ENCODE results near the gene ADAM12.

DNA sequence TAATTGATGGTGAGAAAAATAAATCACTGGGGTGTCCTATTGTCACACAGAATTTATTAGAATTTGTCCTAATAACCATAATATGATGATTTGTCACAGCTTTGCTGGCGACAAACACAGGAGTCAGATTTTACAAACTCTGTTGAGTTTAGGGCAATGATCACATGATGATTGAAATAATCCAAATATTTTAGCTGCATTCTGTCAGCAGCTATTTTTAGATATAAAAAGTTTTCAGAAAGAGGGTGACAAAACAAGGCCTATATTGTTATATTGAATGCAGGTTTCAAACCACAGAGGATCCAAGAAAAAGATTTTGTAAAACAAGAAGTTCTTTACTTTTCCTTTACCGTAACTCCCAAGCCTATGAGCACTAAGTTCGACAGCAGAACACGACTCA lies 178.8 kb downstream of the ADAM12 start:
- TF ChIP-seq YY1 (IDR thresholded peaks at IDR 0.05; ENCODE audit: borderline replicate concordance in 1 of 3, control insufficient read depth in 1 of 3, extremely low read depth in 1 of 3, insufficient read depth in 3 of 3, insufficient read length in 1 of 3, insufficient replicate concordance in 2 of 3, low read depth in 1 of 3, low read length in 2 of 3), result no peak
- TF ChIP-seq RCOR1 (IDR thresholded peaks at IDR 0.05; ENCODE audit: borderline replicate concordance in 1 of 2, low read depth in 2 of 2, low read length in 2 of 2), result no peak
- TF ChIP-seq, protein P1, sequence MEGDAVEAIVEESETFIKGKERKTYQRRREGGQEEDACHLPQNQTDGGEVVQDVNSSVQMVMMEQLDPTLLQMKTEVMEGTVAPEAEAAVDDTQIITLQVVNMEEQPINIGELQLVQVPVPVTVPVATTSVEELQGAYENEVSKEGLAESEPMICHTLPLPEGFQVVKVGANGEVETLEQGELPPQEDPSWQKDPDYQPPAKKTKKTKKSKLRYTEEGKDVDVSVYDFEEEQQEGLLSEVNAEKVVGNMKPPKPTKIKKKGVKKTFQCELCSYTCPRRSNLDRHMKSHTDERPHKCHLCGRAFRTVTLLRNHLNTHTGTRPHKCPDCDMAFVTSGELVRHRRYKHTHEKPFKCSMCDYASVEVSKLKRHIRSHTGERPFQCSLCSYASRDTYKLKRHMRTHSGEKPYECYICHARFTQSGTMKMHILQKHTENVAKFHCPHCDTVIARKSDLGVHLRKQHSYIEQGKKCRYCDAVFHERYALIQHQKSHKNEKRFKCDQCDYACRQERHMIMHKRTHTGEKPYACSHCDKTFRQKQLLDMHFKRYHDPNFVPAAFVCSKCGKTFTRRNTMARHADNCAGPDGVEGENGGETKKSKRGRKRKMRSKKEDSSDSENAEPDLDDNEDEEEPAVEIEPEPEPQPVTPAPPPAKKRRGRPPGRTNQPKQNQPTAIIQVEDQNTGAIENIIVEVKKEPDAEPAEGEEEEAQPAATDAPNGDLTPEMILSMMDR (IDR thresholded peaks at IDR 0.05 in 2 of 3, conservative IDR thresholded peaks at IDR 0.05 in 1 of 3; ENCODE audit: insufficient read depth in 2 of 3, low read depth in 1 of 3, low read length in 3 of 3), result no peak
- TF ChIP-seq SRSF9 (IDR thresholded peaks at IDR 0.05; ENCODE audit: borderline replicate concordance, low read depth, low read length), result no peak
- no peak for TF ChIP-seq NR1H2 (CRISPR knock-in tag; IDR thresholded peaks at IDR 0.05)
- no peak for TF ChIP-seq EP300 (IDR thresholded peaks at IDR 0.05; ENCODE audit: low read length)
- TF ChIP-seq EZH2 (IDR thresholded peaks at IDR 0.05; ENCODE audit: borderline replicate concordance, low read depth, low read length), result no peak
- TF ChIP-seq, protein P2, sequence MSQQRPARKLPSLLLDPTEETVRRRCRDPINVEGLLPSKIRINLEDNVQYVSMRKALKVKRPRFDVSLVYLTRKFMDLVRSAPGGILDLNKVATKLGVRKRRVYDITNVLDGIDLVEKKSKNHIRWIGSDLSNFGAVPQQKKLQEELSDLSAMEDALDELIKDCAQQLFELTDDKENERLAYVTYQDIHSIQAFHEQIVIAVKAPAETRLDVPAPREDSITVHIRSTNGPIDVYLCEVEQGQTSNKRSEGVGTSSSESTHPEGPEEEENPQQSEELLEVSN (IDR thresholded peaks at IDR 0.05; ENCODE audit: borderline replicate concordance in 1 of 2, extremely low read depth in 1 of 2, insufficient read depth in 1 of 2, insufficient read length in 1 of 2, low read depth in 1 of 2, low read length in 1 of 2, poor library complexity in 1 of 2, severe bottlenecking in 1 of 2), result no peak
- TF ChIP-seq RAD21 (CRISPR knock-in tag; conservative IDR thresholded peaks at IDR 0.05 in 1 of 2, IDR thresholded peaks at IDR 0.05 in 1 of 2), result no peak
- no peak for TF ChIP-seq SETDB1 (IDR thresholded peaks at IDR 0.05; ENCODE audit: low read length)
- TF ChIP-seq SMAD1 (IDR thresholded peaks at IDR 0.05; ENCODE audit: low read depth, low read length, partially characterized antibody), result no peak
- TF ChIP-seq, protein P3, sequence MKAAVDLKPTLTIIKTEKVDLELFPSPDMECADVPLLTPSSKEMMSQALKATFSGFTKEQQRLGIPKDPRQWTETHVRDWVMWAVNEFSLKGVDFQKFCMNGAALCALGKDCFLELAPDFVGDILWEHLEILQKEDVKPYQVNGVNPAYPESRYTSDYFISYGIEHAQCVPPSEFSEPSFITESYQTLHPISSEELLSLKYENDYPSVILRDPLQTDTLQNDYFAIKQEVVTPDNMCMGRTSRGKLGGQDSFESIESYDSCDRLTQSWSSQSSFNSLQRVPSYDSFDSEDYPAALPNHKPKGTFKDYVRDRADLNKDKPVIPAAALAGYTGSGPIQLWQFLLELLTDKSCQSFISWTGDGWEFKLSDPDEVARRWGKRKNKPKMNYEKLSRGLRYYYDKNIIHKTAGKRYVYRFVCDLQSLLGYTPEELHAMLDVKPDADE (conservative IDR thresholded peaks at IDR 0.05; ENCODE audit: control insufficient read depth, low read depth, low read length), result no peak

Data from K562 (cell line).